K562 (cell line): Measurements from ENCODE around the gene SYNGR4. TPM values are rescaled to one million over a fixed set of nuclear protein-coding genes. Genes with fewer than 3 reads are reported as not detected.

Source experiments
- ATF6 ChIP-seq: sonication (generic); formaldehyde crosslinking; IDR thresholded peaks from 2 replicates; pipeline ENCODE4 v1.4.0; 2020; ENCODE audit warnings: mild to moderate bottlenecking, missing genetic modification reagents
- CREM ChIP-seq: IDR thresholded peaks from 2 replicates; pipeline ENCODE4 v1.6.1; 2014; ENCODE audit warnings: antibody characterized with exemption, low read depth
- E2F6 ChIP-seq, 2 experiments: IDR thresholded peaks; 2 replicates each; pipeline ENCODE4 v1.6.1; 2011; ENCODE audit warnings: borderline replicate concordance in 1 of 2, control low read depth in 1 of 2, low read depth in 1 of 2, low read length in 1 of 2, mild to moderate bottlenecking in 1 of 2, mixed read lengths in 1 of 2, moderate library complexity in 1 of 2; ENCODE audit not compliant: insufficient read depth in 1 of 2, insufficient read length in 1 of 2, poor library complexity in 1 of 2, severe bottlenecking in 1 of 2; ENCODE audit errors: extremely low read depth in 1 of 2
- GABPB2 ChIP-seq: fragments of 250-450 bp; sonication (Bioruptor Pico); conservative IDR thresholded peaks from 2 replicates; pipeline ENCODE4 v1.5.1; 2021; ENCODE audit warnings: mild to moderate bottlenecking
- GTF2E2 ChIP-seq: fragments of 200-800 bp; sonication (Bioruptor generic); IDR thresholded peaks from 2 replicates; pipeline ENCODE4 v1.6.1; 2016; ENCODE audit warnings: missing genetic modification characterization, missing compliant biosample characterization
- HLTF ChIP-seq: fragments of 450-650 bp; IDR thresholded peaks from 2 replicates; pipeline ENCODE4 v1.6.1; 2016
- MAFK ChIP-seq: IDR thresholded peaks from 2 replicates; pipeline ENCODE4 v1.6.1; 2011; ENCODE audit warnings: low read length, improper control_type of control experiment
- POLR2AphosphoS2 ChIP-seq: IDR thresholded peaks from 2 replicates; pipeline ENCODE4 v1.6.1; 2012; ENCODE audit warnings: low read length, improper control_type of control experiment
- RAD21 ChIP-seq, 2 experiments: fragments of 250-450 bp in 1 of 2; fragments of 450-650 bp in 1 of 2; sonication (Bioruptor Pico) in 1 of 2; formaldehyde crosslinking in 1 of 2; IDR thresholded peaks in 1 of 2; conservative IDR thresholded peaks in 1 of 2; 2 replicates each; pipeline versions ENCODE4 v1.4.0 to v1.8.0; 2020 to 2022; ENCODE audit warnings: mild to moderate bottlenecking in 2 of 2, moderate library complexity in 1 of 2
- RREB1 ChIP-seq: fragments of 250-450 bp; sonication (Bioruptor Pico); IDR thresholded peaks from 2 replicates; pipeline ENCODE4 v1.4.0; 2020
- WHSC1 ChIP-seq: IDR thresholded peaks from one replicate; pipeline ENCODE4 v1.6.1; 2012; ENCODE audit warnings: low read length, control low read depth, inconsistent platforms
- ZNF143 ChIP-seq: sonication (generic); formaldehyde crosslinking; IDR thresholded peaks from 2 replicates; pipeline ENCODE4 v1.9.0; 2022; ENCODE audit warnings: mild to moderate bottlenecking, missing genetic modification reagents
- ZNF592 ChIP-seq: fragments of 450-650 bp; IDR thresholded peaks from 2 replicates; pipeline ENCODE4 v1.6.1; 2017; ENCODE audit warnings: antibody characterized with exemption, mild to moderate bottlenecking
- ZNF766 ChIP-seq: fragments of 200-800 bp; sonication (Bioruptor generic); conservative IDR thresholded peaks from 2 replicates; pipeline ENCODE4 v1.6.1; 2016; ENCODE audit warnings: missing genetic modification characterization, missing compliant biosample characterization
- polyA plus RNA-seq, 8 experiments: library from polyadenylated mRNA; depleted of rRNA in 4 of 8; stranded (reverse) in 5 of 8; unstranded in 3 of 8; fragments of >200 nt; fragmentation: Nextera tagmentation in 2 of 8; fragmentation: Illumina TruSeq in 1 of 8; extraction: Ambion mirVana in 2 of 8; extraction: Trizol in 1 of 8; gene quantifications; 2 replicates each; pipeline versions ENCODE4 v1.2.1 to v1.2.3, GENCODE V29; 2011 to 2014; ENCODE audit warnings: inconsistent platforms in 1 of 8, missing spikeins in 1 of 8
- total RNA-seq, 7 experiments: library from RNA; depleted of rRNA in 6 of 7; stranded (reverse); fragments of >200 nt in 6 of 7; fragmentation: Illumina TruSeq in 2 of 7; extraction: Trizol in 2 of 7; gene quantifications; 2 replicates each; pipeline versions ENCODE4 v1.2.1 to v1.2.3, GENCODE V29; 2011 to 2021; ENCODE audit warnings: low replicate concordance in 1 of 7

The SYNGR4 gene
- total and polyA plus RNA-seq, 9 of the 15 experiments (the other 6 are each of a cell fraction or from before 2014, with no cell fraction given): 0.07 to 0.14 TPM; not detected in 7

- no peak for TF ChIP-seq RREB1 (CRISPR knock-in tag)
- TF ChIP-seq ZNF143: peak; percentile 84
- no peak for TF ChIP-seq WHSC1
- no peak for TF ChIP-seq RAD21 (CRISPR knock-in tag; conservative IDR thresholded peaks at IDR 0.05 in 1 of 2, IDR thresholded peaks at IDR 0.05 in 1 of 2)
- no peak for TF ChIP-seq GTF2E2 (tag)
- no peak for TF ChIP-seq ATF6 (CRISPR knock-in tag)
- no peak for TF ChIP-seq GABPB2
- 0 out of 2 replicates have a peak, but pooled peaks have one; percentile 34 for TF ChIP-seq CREM
- TF ChIP-seq POLR2AphosphoS2: no peak
- no peak for TF ChIP-seq E2F6 (IDR thresholded peaks at IDR 0.05; ENCODE audit: borderline replicate concordance in 1 of 2, extremely low read depth in 1 of 2, insufficient read depth in 1 of 2, insufficient read length in 1 of 2, low read depth in 1 of 2, low read length in 1 of 2, poor library complexity in 1 of 2, severe bottlenecking in 1 of 2)
- no peak for TF ChIP-seq HLTF
- TF ChIP-seq ZNF766: no peak
- TF ChIP-seq MAFK: no peak
- TF ChIP-seq ZNF592: no peak
- TF ChIP-seq, all 486 proteins: peak for 9
Observed at GRCh38 chr19:48344892-48345291, 19.3 kb upstream of the SYNGR4 start (continued).
